A549 (cell line): ENCODE data around the gene PRKCSH. TPM values are rescaled to one million over a fixed set of nuclear protein-coding genes. Genes with fewer than 3 reads are reported as not detected.

Experiments used
- ATAC-seq, 2 experiments: fragments of 200-7000 bp in 1 of 2; fragments of >200 bp in 1 of 2; cut with Nextera tagmentation in 1 of 2; cut with Tn5 transposase in 1 of 2; 3 replicates each; pipeline versions ENCODE4 v1.8.0 to v1.9.1; 2018 to 2020; ENCODE audit warnings: mild to moderate bottlenecking in 1 of 2, moderate library complexity in 1 of 2
- CTCF ChIA-PET: fragments of 300-600 bp; sonication (Branson Sonifier 250); formaldehyde crosslinking; extraction: SDS; loops from one replicate; lab custom pipeline; 2021; ENCODE audit warnings: antibody characterized with exemption, inconsistent platforms; lab: Yijun Ruan, JAX
- POLR2A ChIA-PET: fragments of 350-600 bp; formaldehyde crosslinking; extraction: SDS; loops from one replicate; lab custom pipeline; 2021; ENCODE audit warnings: antibody characterized with exemption, inconsistent platforms; lab: Yijun Ruan, JAX
- DNase-seq, 2 experiments: peaks; one replicate each; pipeline versions ENCODE4 v3.0.0 to v3.0.0-alpha.2; 2011 to 2016; ENCODE audit warnings: low read depth in 1 of 2, low spot score in 1 of 2
- FAIRE-seq: peaks from 2 replicates; lab custom pipeline; 2011; peaks lifted over from hg19 to GRCh38; lab: Jason Lieb, UNC
- H3K27ac ChIP-seq, 2 experiments: fragments of >200 bp; sonication (Bioruptor Twin); formaldehyde crosslinking; 3 replicates each; pipeline ENCODE4 v1.5.1; 2016 to 2017
- H3K4me1 ChIP-seq: fragments of >200 bp; sonication (Bioruptor Twin); formaldehyde crosslinking; 3 replicates; pipeline ENCODE4 v1.6.1; 2016
- H3K4me2 ChIP-seq: fragments of >200 bp; sonication (Bioruptor Twin); formaldehyde crosslinking; 3 replicates; pipeline ENCODE4 v1.6.1; 2016
- H3K4me3 ChIP-seq: fragments of >200 bp; sonication (Bioruptor Twin); formaldehyde crosslinking; 3 replicates; pipeline ENCODE4 v1.5.1; 2016
- H3K9me3 ChIP-seq: fragments of >200 bp; sonication (Bioruptor Twin); formaldehyde crosslinking; 3 replicates; pipeline ENCODE4 v1.6.1; 2016
- BCL3 ChIP-seq: fragments of >200 bp; sonication (Bioruptor Twin); formaldehyde crosslinking; IDR thresholded peaks from 3 replicates; pipeline ENCODE4 v1.6.1; 2016
- BHLHE40 ChIP-seq: IDR thresholded peaks from 2 replicates; pipeline ENCODE4 v1.6.1; 2012; ENCODE audit warnings: low read depth, low read length, inconsistent platforms
- CBX8 ChIP-seq: fragments of 200-600 bp; sonication (generic); IDR thresholded peaks from 2 replicates; pipeline ENCODE4 v1.6.1; 2016
- CEBPB ChIP-seq, 2 experiments: fragments of >200 bp in 1 of 2; sonication (Bioruptor Twin) in 1 of 2; formaldehyde crosslinking in 1 of 2; IDR thresholded peaks; 2 replicates each; pipeline ENCODE4 v1.6.1; 2012 to 2016
- EHF ChIP-seq: fragments of 250-450 bp; sonication (Bioruptor Pico); IDR thresholded peaks from 2 replicates; pipeline ENCODE4 v1.5.0; 2020; ENCODE audit warnings: mild to moderate bottlenecking
- ESRRA ChIP-seq: fragments of 150-350 bp; IDR thresholded peaks from 2 replicates; pipeline ENCODE4 v1.6.1; 2014; ENCODE audit warnings: mild to moderate bottlenecking, low read length, borderline replicate concordance
- FOSL2 ChIP-seq, 2 experiments: fragments of 450-650 bp in 1 of 2; fragments of >200 bp in 1 of 2; sonication (Bioruptor Twin) in 1 of 2; formaldehyde crosslinking; IDR thresholded peaks; 2 replicates each; pipeline versions ENCODE4 v1.5.0 to v1.6.1; 2016 to 2020; ENCODE audit warnings: mild to moderate bottlenecking in 1 of 2, moderate library complexity in 1 of 2
- HOXB13 ChIP-seq: fragments of 250-450 bp; sonication (Bioruptor Pico); IDR thresholded peaks from 2 replicates; pipeline ENCODE4 v1.5.0; 2020; ENCODE audit warnings: low read depth, mild to moderate bottlenecking, moderate library complexity
- HOXB5 ChIP-seq: fragments of 250-450 bp; sonication (Bioruptor Pico); IDR thresholded peaks from 2 replicates; pipeline ENCODE4 v1.5.0; 2020; ENCODE audit warnings: mild to moderate bottlenecking, moderate library complexity
- MAZ ChIP-seq: fragments of 150-350 bp; IDR thresholded peaks from 2 replicates; pipeline ENCODE4 v1.6.1; 2014; ENCODE audit warnings: antibody characterized with exemption, low read depth, low read length, borderline replicate concordance
- ZFP36 ChIP-seq: fragments of 450-650 bp; IDR thresholded peaks from 2 replicates; pipeline ENCODE4 v1.6.1; 2014; ENCODE audit warnings: borderline replicate concordance; ENCODE audit not compliant: partially characterized antibody
- ZSCAN20 ChIP-seq: fragments of 250-450 bp; sonication (Bioruptor Pico); IDR thresholded peaks from 2 replicates; pipeline ENCODE4 v1.8.0; 2022; ENCODE audit warnings: mild to moderate bottlenecking, moderate library complexity
- WGBS: methylation state at CpG from one replicate; pipeline ENCODE4 v1.1.6; 2017; ENCODE audit errors: missing lambda C conversion rate; 5-methylcytosine and 5-hydroxymethylcytosine counted together
- polyA plus RNA-seq, 4 experiments: library from polyadenylated mRNA; depleted of rRNA in 3 of 4; stranded (reverse); fragments of >200 nt; fragmentation: RNase III in 1 of 4; extraction: RNeasy Plus Mini Kit Qiagen cat#74134 plus additional on column Dnase treatment in 1 of 4; gene quantifications; 2 replicates in 3 of 4; 3 replicates in 1 of 4; pipeline ENCODE4 v1.2.3, GENCODE V29; 2011 to 2017
- TF ChIP-seq, protein P1 (sequence below): fragments of >200 bp; sonication (Bioruptor Twin); formaldehyde crosslinking; IDR thresholded peaks from 3 replicates; pipeline ENCODE4 v1.5.1; 2016
- TF ChIP-seq, protein P2 (sequence below): fragments of 250-450 bp; sonication (Bioruptor Pico); IDR thresholded peaks from 2 replicates; pipeline ENCODE4 v1.5.0; 2020; ENCODE audit warnings: low read depth, mild to moderate bottlenecking, moderate library complexity
- TF ChIP-seq, protein P3 (sequence below): fragments of 200-600 bp; sonication (generic); IDR thresholded peaks from 2 replicates; pipeline ENCODE4 v1.6.1; 2016; ENCODE audit warnings: antibody characterized with exemption, mild to moderate bottlenecking, moderate library complexity

PRKCSH gene
- polyA plus RNA-seq, 2 of the 4 experiments (the other 2 are of a cell fraction): 75.0 to 215 TPM

GRCh38 chr19:11478167-11479089 lies 43.0 kb downstream of the PRKCSH start:
- WGBS: 76% methylated on average over 19 of the region's 19 CpGs
- DNase-seq (no peak), FAIRE-seq (no peak), ATAC-seq (no peak)
- ChIA-PET POLR2A (no interaction called here), CTCF (interaction anchor here (1.0 to 2.0 kb wide), 3 partner anchors 43 to 184 kb away, joined by 4 to 9 read pairs (median 5); partner anchors contain the start of genes ODAD3 and PRKCSH)
- no peak overlapping the region for H3K4me2 ChIP-seq
- no peak overlapping the region for H3K4me3 ChIP-seq
- TF ChIP-seq ZSCAN20 (CRISPR knock-in tag): no peak
- no peak for TF ChIP-seq FOSL2 (IDR thresholded peaks at IDR 0.05)
- no peak for TF ChIP-seq FOSL2 (CRISPR knock-in tag; IDR thresholded peaks at IDR 0.05)
- no peak for TF ChIP-seq HOXB13 (CRISPR knock-in tag)
- no peak for TF ChIP-seq HOXB5
- no peak for TF ChIP-seq CEBPB (IDR thresholded peaks at IDR 0.05)
- TF ChIP-seq ESRRA: no peak
- no peak for TF ChIP-seq BHLHE40
- no peak for TF ChIP-seq EHF
- no peak for TF ChIP-seq BCL3
- TF ChIP-seq MAZ: no peak
- TF ChIP-seq, protein P1, sequence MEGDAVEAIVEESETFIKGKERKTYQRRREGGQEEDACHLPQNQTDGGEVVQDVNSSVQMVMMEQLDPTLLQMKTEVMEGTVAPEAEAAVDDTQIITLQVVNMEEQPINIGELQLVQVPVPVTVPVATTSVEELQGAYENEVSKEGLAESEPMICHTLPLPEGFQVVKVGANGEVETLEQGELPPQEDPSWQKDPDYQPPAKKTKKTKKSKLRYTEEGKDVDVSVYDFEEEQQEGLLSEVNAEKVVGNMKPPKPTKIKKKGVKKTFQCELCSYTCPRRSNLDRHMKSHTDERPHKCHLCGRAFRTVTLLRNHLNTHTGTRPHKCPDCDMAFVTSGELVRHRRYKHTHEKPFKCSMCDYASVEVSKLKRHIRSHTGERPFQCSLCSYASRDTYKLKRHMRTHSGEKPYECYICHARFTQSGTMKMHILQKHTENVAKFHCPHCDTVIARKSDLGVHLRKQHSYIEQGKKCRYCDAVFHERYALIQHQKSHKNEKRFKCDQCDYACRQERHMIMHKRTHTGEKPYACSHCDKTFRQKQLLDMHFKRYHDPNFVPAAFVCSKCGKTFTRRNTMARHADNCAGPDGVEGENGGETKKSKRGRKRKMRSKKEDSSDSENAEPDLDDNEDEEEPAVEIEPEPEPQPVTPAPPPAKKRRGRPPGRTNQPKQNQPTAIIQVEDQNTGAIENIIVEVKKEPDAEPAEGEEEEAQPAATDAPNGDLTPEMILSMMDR: no peak
- no peak for TF ChIP-seq ZFP36
- TF ChIP-seq, protein P2, sequence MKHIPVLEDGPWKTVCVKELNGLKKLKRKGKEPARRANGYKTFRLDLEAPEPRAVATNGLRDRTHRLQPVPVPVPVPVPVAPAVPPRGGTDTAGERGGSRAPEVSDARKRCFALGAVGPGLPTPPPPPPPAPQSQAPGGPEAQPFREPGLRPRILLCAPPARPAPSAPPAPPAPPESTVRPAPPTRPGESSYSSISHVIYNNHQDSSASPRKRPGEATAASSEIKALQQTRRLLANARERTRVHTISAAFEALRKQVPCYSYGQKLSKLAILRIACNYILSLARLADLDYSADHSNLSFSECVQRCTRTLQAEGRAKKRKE: no peak
- TF ChIP-seq CBX8: no peak
- H3K4me1 ChIP-seq: 0 out of 3 replicates have a peak, but pooled peaks cover 3% of the 10 kb centered on the region
- no peak overlapping the region for H3K27ac ChIP-seq
- no peaks in the 10 kb centered on the region for H3K9me3 ChIP-seq

GRCh38 chr19:11479090-11479897 lies 43.9 kb downstream of the PRKCSH start:
- no peak overlapping the region for H3K27ac ChIP-seq
- POLR2A ChIA-PET: no interaction called here
- no peak for ATAC-seq
- H3K4me2 ChIP-seq: peak overlapping the region; percentile 38; the same call in 1 of the 3 replicates
- 88% methylated on average over 21 of the region's 62 CpGs for WGBS
- CTCF ChIA-PET: interaction anchor here (1.3 kb wide), 1 partner anchor 29 kb away, joined by 3 read pairs; no protein-coding TSS in a partner anchor
- H3K4me1 ChIP-seq: 0 out of 3 replicates have a peak, but pooled peaks cover 3% of the 10 kb centered on the region
- no peak for DNase-seq
- FAIRE-seq: no peak
- H3K9me3 ChIP-seq: no peaks in the 10 kb centered on the region
- no peak overlapping the region for H3K4me3 ChIP-seq
- TF ChIP-seq, protein P3, sequence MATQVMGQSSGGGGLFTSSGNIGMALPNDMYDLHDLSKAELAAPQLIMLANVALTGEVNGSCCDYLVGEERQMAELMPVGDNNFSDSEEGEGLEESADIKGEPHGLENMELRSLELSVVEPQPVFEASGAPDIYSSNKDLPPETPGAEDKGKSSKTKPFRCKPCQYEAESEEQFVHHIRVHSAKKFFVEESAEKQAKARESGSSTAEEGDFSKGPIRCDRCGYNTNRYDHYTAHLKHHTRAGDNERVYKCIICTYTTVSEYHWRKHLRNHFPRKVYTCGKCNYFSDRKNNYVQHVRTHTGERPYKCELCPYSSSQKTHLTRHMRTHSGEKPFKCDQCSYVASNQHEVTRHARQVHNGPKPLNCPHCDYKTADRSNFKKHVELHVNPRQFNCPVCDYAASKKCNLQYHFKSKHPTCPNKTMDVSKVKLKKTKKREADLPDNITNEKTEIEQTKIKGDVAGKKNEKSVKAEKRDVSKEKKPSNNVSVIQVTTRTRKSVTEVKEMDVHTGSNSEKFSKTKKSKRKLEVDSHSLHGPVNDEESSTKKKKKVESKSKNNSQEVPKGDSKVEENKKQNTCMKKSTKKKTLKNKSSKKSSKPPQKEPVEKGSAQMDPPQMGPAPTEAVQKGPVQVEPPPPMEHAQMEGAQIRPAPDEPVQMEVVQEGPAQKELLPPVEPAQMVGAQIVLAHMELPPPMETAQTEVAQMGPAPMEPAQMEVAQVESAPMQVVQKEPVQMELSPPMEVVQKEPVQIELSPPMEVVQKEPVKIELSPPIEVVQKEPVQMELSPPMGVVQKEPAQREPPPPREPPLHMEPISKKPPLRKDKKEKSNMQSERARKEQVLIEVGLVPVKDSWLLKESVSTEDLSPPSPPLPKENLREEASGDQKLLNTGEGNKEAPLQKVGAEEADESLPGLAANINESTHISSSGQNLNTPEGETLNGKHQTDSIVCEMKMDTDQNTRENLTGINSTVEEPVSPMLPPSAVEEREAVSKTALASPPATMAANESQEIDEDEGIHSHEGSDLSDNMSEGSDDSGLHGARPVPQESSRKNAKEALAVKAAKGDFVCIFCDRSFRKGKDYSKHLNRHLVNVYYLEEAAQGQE: 0 out of 2 replicates have a peak, but pooled peaks have one; percentile 39
- TF ChIP-seq ESRRA: no peak
